Transverse colon (tissue), 4 donors: Measurements from ENCODE around the gene MARCKSL1. TPM values are rescaled to one million over a fixed set of nuclear protein-coding genes. Genes with fewer than 3 reads are reported as not detected.

ENCODE experiments used
- DNase-seq: peaks from one replicate; pipeline ENCODE4 v3.0.0-alpha.2; 2019
- H3K27ac ChIP-seq, 4 donors: fragments of 200-600 bp; sonication (generic); 2 replicates each; pipeline ENCODE4 v1.5.1; 2016 to 2018; ENCODE audit warnings: inconsistent platforms in 4 of 4
- H3K27me3 ChIP-seq: fragments of 200-600 bp; sonication (generic); 2 replicates; pipeline ENCODE4 v1.5.1; 2017; ENCODE audit warnings: inconsistent platforms
- H3K36me3 ChIP-seq, 4 donors: fragments of 200-600 bp; sonication (generic); 2 replicates each; pipeline ENCODE4 v1.5.1; 2017 to 2019; ENCODE audit warnings: inconsistent platforms in 4 of 4
- H3K4me1 ChIP-seq, 4 donors: fragments of 200-600 bp; sonication (generic); 2 replicates each; pipeline ENCODE4 v1.5.1; 2017 to 2020; ENCODE audit warnings: inconsistent platforms in 4 of 4
- H3K4me3 ChIP-seq, 4 donors: fragments of 200-600 bp; sonication (generic); 1 replicate in 1 of 4; 2 replicates in 3 of 4; pipeline versions ENCODE4 v1.5.1 to v1.6.1; 2017 to 2019; ENCODE audit warnings: inconsistent platforms in 4 of 4
- H3K9me3 ChIP-seq, 2 donors: fragments of 200-600 bp; sonication (generic); 2 replicates each; pipeline ENCODE4 v1.5.1; 2017 to 2019; ENCODE audit warnings: inconsistent platforms in 2 of 2
- EP300 ChIP-seq: sonication (generic); formaldehyde crosslinking; IDR thresholded peaks from one replicate; pipeline ENCODE4 v1.6.1; 2017; ENCODE audit warnings: antibody characterized with exemption, low read depth
- POLR2A ChIP-seq: fragments of 450-650 bp; IDR thresholded peaks from one replicate; pipeline ENCODE4 v1.6.1; 2016; ENCODE audit warnings: antibody characterized with exemption, mild to moderate bottlenecking, moderate library complexity
- POLR2AphosphoS5 ChIP-seq, 3 donors: sonication (generic); formaldehyde crosslinking; IDR thresholded peaks; one replicate each; pipeline ENCODE4 v1.6.1; 2016; ENCODE audit warnings: antibody characterized with exemption in 3 of 3
- WGBS, 2 donors: methylation state at CpG; one replicate each; pipeline ENCODE4 v1.1.5; 2018; ENCODE audit warnings: low coverage in 1 of 2; 5-methylcytosine and 5-hydroxymethylcytosine counted together
- in situ Hi-C, 4 donors: fragments of 200-750 bp; cut with MboI; loops; one replicate each; pipeline versions ENCODE4 v1.15.0 to v1.15.1; 2017; ENCODE audit warnings: low sequenced_read_pairs in 3 of 4, low pct_ligation_motif_present in 1 of 4, low pct_unique_long_range_greater_than_20kb in 1 of 4
- intact Hi-C: fragments of 100-400 bp; cut with DNase I; formaldehyde crosslinking; loops from one replicate; pipeline ENCODE4 v1.15.1; 2023; ENCODE audit warnings: low total_unique reads
- total RNA-seq, 4 donors: library from RNA; depleted of rRNA; stranded (reverse); fragments of >200 nt; gene quantifications; one replicate each; pipeline ENCODE4 v1.1.0, GENCODE V29; 2016
- TF ChIP-seq, protein P1 (sequence below), 5 experiments: fragments of 200-600 bp in 3 of 5; fragments of 450-650 bp in 2 of 5; sonication (generic) in 3 of 5; IDR thresholded peaks; 1 replicate in 2 of 5; 2 replicates in 3 of 5; pipeline ENCODE4 v1.5.1; 2016 to 2017; ENCODE audit warnings: antibody characterized with exemption in 5 of 5, inconsistent platforms in 3 of 5, mild to moderate bottlenecking in 2 of 5, moderate library complexity in 1 of 5

Gene MARCKSL1
- total RNA-seq, 4 donors from 2014 or later: 40.0 to 62.8 (median 53.0) TPM

DNA sequence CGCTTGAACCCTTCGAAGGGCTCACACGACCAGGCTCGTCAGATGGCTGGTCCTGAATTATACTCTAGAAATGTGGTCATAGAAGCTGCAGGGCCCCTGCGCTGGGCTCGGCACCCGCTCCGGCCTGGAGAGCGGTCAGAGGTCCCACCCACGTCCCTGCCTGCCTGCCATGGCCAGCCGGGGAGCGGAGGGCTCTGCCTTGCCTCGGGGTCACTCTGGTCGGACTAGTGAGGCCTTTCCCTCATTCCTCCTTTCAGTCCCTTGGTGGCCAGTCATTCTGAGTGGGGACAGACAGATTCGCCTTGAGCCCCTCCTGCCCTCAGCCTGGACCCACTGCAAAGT is 529 bp upstream of the MARCKSL1 start:
- in situ Hi-C loops (no loop called here), intact Hi-C loops (no loop called here)
- H3K9me3 ChIP-seq: no peaks in the 10 kb centered on the region
- WGBS, 2 donors: 41% methylated on average over 15 of the region's 15 CpGs; no CpG with 5 or more reads in 1 of the 2 donors
- H3K4me1 ChIP-seq: peaks cover 16 to 61% (median 43%) of the 10 kb centered on the region in 4 donors
- peak overlapping the region; percentile 87 to 93 (median 90) for H3K4me3 ChIP-seq
- TF ChIP-seq EP300 (no peak), POLR2AphosphoS5 (IDR thresholded peaks at IDR 0.05) (no peak), POLR2A (no peak)
- TF ChIP-seq, protein P1, sequence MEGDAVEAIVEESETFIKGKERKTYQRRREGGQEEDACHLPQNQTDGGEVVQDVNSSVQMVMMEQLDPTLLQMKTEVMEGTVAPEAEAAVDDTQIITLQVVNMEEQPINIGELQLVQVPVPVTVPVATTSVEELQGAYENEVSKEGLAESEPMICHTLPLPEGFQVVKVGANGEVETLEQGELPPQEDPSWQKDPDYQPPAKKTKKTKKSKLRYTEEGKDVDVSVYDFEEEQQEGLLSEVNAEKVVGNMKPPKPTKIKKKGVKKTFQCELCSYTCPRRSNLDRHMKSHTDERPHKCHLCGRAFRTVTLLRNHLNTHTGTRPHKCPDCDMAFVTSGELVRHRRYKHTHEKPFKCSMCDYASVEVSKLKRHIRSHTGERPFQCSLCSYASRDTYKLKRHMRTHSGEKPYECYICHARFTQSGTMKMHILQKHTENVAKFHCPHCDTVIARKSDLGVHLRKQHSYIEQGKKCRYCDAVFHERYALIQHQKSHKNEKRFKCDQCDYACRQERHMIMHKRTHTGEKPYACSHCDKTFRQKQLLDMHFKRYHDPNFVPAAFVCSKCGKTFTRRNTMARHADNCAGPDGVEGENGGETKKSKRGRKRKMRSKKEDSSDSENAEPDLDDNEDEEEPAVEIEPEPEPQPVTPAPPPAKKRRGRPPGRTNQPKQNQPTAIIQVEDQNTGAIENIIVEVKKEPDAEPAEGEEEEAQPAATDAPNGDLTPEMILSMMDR (IDR thresholded peaks at IDR 0.05): no peak
- peaks cover 0 to 8% (median 4%) of the 10 kb centered on the region in 4 donors for H3K36me3 ChIP-seq
- H3K27me3 ChIP-seq: no peaks in the 10 kb centered on the region
- peak overlapping the region; percentile 84 to 91 (median 86) for H3K27ac ChIP-seq
- DNase-seq: peak; percentile 15

DNA sequence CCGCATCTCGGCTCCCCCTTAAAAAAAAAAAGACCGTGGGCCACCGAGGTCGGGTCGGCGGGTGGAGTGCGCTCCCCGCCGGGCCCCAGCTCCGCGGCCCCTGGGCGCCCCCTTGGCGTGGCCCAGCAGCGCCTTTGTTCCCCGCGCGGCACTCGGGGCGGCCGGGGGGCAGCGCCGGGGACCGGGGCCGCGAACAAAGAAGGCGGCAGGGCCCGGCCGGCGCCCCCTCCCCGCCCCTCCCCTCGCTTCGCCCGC is 571 bp downstream of the MARCKSL1 start:
- TF ChIP-seq EP300: no peak
- no peak for TF ChIP-seq POLR2A
- TF ChIP-seq, protein P1 (IDR thresholded peaks at IDR 0.05): no peak
- TF ChIP-seq POLR2AphosphoS5 (IDR thresholded peaks at IDR 0.05): no peak
- 0% methylated on average over 6 of the region's 34 CpGs; no CpG with 5 or more reads in 1 of the 2 donors for WGBS, 2 donors

DNA sequence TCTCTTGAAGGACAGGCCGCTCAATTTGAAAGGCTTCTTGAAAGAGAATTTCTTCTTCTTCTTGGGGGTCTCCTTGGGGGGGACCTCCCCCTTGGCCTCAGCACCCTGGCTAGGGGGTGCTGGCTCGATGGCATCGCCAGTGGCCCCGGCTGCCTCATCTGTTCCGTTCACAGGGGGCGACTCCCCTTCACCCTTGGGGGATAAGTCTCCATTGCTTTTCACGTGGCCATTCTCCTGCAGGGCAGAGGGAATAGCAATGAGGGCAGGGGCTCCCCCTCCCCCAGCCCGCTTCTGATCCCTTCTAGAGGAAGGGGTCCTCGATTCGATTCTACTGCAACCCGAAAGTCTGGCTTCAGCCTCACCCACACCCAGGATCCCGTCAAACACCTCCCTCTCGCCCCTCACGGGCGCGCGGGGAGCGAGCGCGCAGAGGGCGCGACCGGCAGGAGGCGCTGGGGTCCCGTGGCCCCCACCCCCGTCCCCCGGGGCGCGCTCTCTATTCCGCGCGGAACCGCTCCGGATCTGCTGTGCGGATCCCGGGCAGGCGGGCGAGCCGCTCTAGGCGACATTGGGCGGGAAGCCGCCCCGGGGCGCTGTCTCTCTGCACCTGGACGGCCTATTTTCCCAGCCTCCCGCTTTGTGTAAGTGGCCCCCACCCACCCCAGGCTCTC is 1.0 kb downstream of the MARCKSL1 start:
- peaks cover 16 to 61% (median 43%) of the 10 kb centered on the region in 4 donors for H3K4me1 ChIP-seq
- H3K4me3 ChIP-seq: peak overlapping the region; percentile 87 to 93 (median 90)
- H3K36me3 ChIP-seq: peaks cover 0 to 15% (median 4%) of the 10 kb centered on the region in 4 donors
- in situ Hi-C loops (no loop called here), intact Hi-C loops (no loop called here)
- TF ChIP-seq EP300 (no peak), POLR2AphosphoS5 (IDR thresholded peaks at IDR 0.05) (peak in 1 of 3 donors; percentile 22)
- TF ChIP-seq, protein P1 (IDR thresholded peaks at IDR 0.05): peak; percentile 58 to 83 (median 77)
- H3K9me3 ChIP-seq: no peaks in the 10 kb centered on the region
- peak overlapping the region; percentile 84 to 91 (median 86) for H3K27ac ChIP-seq
- WGBS, 2 donors: 2% methylated on average over 45 of the region's 46 CpGs; no CpG with 5 or more reads in 1 of the 2 donors
- H3K27me3 ChIP-seq: no peaks in the 10 kb centered on the region
- DNase-seq: peak; percentile 65

More for the DNA sequence above, 571 bp downstream of the MARCKSL1 start:
- H3K4me3 ChIP-seq: peak overlapping the region; percentile 87 to 93 (median 90)
- peak overlapping the region; percentile 84 to 91 (median 86) for H3K27ac ChIP-seq
- H3K9me3 ChIP-seq: no peaks in the 10 kb centered on the region
- in situ Hi-C loops: no loop called here
- H3K27me3 ChIP-seq: no peaks in the 10 kb centered on the region
- H3K4me1 ChIP-seq: peaks cover 16 to 61% (median 43%) of the 10 kb centered on the region in 4 donors
- H3K36me3 ChIP-seq: peaks cover 0 to 15% (median 4%) of the 10 kb centered on the region in 4 donors
- no peak for DNase-seq
- intact Hi-C loops: no loop called here

DNA sequence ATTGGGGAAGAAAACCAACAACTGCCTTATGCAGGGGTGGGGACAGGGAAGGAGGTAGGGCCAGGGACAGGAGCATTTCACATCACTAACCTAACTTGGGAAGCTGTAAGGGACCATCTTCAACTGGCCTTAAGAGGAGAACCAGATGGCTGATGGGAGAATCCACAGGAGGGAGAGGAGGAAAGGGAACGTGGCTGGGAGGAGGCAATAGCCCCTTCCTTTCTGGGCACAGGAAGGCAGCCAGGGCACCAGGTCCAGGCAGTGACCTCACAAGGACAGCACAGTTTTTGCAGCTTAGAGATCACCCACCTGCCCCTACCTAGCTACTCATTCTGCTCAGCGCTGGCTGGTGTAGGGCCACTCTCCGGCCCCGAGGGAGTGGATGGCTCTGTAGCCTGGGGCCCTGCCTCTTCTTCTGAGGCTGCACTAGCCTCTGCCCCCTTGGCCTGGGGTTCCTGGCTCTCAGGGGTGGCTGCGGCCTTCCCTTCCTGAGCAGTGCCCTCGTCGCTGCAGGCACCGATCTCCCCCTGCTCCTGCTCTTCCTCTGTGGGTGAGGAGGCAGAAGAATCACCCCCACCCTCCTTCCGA is 1.7 kb downstream of the MARCKSL1 start:
- no peaks in the 10 kb centered on the region for H3K27me3 ChIP-seq
- intact Hi-C loops: no loop called here
- no peaks in the 10 kb centered on the region for H3K9me3 ChIP-seq
- H3K4me1 ChIP-seq: peaks cover 16 to 61% (median 43%) of the 10 kb centered on the region in 4 donors
- H3K4me3 ChIP-seq: peak overlapping the region in 3 of 4 donors; percentile 87 to 90 (median 89)
- H3K36me3 ChIP-seq: peaks cover 0 to 15% (median 5%) of the 10 kb centered on the region in 4 donors
- in situ Hi-C loops: no loop called here
- peak overlapping the region; percentile 84 to 91 (median 86) for H3K27ac ChIP-seq
- DNase-seq: peak; percentile 15
- 46% methylated on average over 9 of the region's 9 CpGs; no CpG with 5 or more reads in 1 of the 2 donors for WGBS, 2 donors
- no peak for TF ChIP-seq EP300
- no peak for TF ChIP-seq POLR2AphosphoS5 (IDR thresholded peaks at IDR 0.05)
- no peak for TF ChIP-seq POLR2A
- TF ChIP-seq, protein P1 (IDR thresholded peaks at IDR 0.05): no peak
